Stimulated activated CD4-positive, alpha-beta T cell treated with anti-CD3 and anti-CD28 coated beads, TNF-alpha, amount 100 ng/mL, for 1 hour (primary cell): ENCODE data around the gene CFHR1.

Experiments
- DNase-seq, 3 donors: peaks; one replicate each; pipeline ENCODE4 v3.0.0-alpha.2; 2020; ENCODE audit warnings: low read depth in 3 of 3, low spot score in 1 of 3

The CFHR1 gene

DNA sequence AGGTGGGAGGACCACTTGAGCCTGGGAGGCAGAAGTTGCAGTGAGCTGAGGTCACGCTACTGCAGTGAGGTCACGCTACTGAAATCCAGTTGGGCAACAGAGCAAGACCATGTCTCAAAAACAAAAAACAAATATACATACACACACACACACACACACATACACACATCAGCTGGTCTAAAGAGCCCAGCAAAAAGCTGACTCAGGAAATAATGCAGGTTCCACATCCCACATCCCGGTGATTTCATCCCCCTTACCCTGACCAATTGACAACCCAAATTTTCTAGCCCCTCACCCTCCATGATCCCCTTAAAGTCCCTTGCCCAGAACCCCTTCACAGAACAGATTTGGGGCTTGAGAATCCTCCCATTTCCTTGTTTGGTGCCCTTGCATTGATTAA lies 56.4 kb downstream of the CFHR1 start:
- DNase-seq: no peak

DNA sequence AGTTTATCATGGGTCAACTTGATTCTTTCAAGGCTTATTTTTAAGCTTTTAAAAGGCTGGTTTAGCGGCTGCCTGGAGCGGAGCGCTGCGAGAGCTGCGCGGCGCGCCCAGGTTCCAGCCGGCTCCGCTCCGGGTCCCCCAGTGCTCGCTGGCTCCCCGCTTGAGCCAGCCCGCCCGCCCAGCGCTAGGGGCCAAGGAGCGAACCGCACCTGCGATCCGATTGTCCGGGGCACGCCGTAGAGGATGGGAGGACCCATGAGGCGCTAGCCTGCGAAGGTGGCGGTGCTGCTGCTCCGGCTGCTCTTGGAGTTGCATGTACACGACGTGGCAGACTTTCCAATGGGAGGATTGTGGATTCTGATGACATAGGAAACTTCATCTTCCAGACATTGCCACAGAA lies 58.4 kb downstream of the CFHR1 start:
- DNase-seq: no peak
